GM12878 (cell line): ENCODE data around the gene NR2F6. TPM values are rescaled to one million over a fixed set of nuclear protein-coding genes. Genes with fewer than 3 reads are reported as not detected.

Experiments
- ATAC-seq: fragments of 200-7000 bp; cut with Tn5 transposase; 3 replicates; pipeline ENCODE4 v1.9.1; 2020; ENCODE audit warnings: mild to moderate bottlenecking, moderate library complexity
- BruUV-seq: library from RNA; stranded (reverse); fragments of 400-500 nt; replicated peaks from 2 replicates; lab custom pipeline; 2021; lab: Mats Ljungman, UMichigan
- CTCF ChIA-PET: fragments of 300-600 bp; sonication (Branson Sonifier 250); formaldehyde crosslinking; extraction: SDS; loops from one replicate; lab custom pipeline; 2021; ENCODE audit warnings: inconsistent platforms; lab: Yijun Ruan, JAX
- POLR2A ChIA-PET: fragments of 350-600 bp; formaldehyde crosslinking; extraction: SDS; loops from one replicate; lab custom pipeline; 2021; ENCODE audit warnings: inconsistent platforms; lab: Charles Lee
- RAD21 ChIA-PET: fragments of 300-600 bp; sonication (Branson Sonifier 250); formaldehyde crosslinking; loops from one replicate; lab custom pipeline; 2023; ENCODE audit warnings: antibody characterized with exemption; ENCODE audit not compliant: unreplicated experiment; lab: Charles Lee
- SMC1A ChIA-PET: fragments of 300-600 bp; sonication (Branson Sonifier 250); formaldehyde crosslinking; loops from one replicate; lab custom pipeline; 2023; ENCODE audit not compliant: unreplicated experiment, uncharacterized antibody; lab: Charles Lee
- DNase-seq: peaks from one replicate; pipeline ENCODE4 v3.0.0-alpha.2; 2011; ENCODE audit warnings: low read depth, low spot score
- FAIRE-seq: peaks from 3 replicates; lab custom pipeline; 2011; peaks lifted over from hg19 to GRCh38; lab: Jason Lieb, UNC
- H2AFZ ChIP-seq: 2 replicates; pipeline ENCODE4 v1.6.0; 2011; ENCODE audit warnings: low read depth, low read length, control low read depth; ENCODE audit not compliant: control insufficient read depth
- H3K27ac ChIP-seq: 2 replicates; pipeline ENCODE4 v1.5.1; 2011; ENCODE audit warnings: control low read depth; ENCODE audit not compliant: control insufficient read depth, insufficient read depth
- H3K27me3 ChIP-seq, 2 experiments: replicated peaks in 1 of 2; 2 replicates each; pipeline versions ENCODE4 v1.6.0 to v1.6.1; 2011; ENCODE audit warnings: low read length in 1 of 2; ENCODE audit not compliant: control insufficient read depth in 2 of 2, insufficient read depth in 2 of 2
- H3K36me3 ChIP-seq, 2 experiments: 2 replicates each; pipeline ENCODE4 v1.5.1; 2011; ENCODE audit warnings: low read length in 1 of 2; ENCODE audit not compliant: control insufficient read depth in 2 of 2, insufficient read depth in 2 of 2
- H3K4me1 ChIP-seq: 2 replicates; pipeline ENCODE4 v1.6.1; 2011; ENCODE audit warnings: mild to moderate bottlenecking, low read length, moderate library complexity, mixed read lengths; ENCODE audit not compliant: control insufficient read depth, insufficient read depth
- H3K4me2 ChIP-seq: 2 replicates; pipeline ENCODE4 v1.6.0; 2011; ENCODE audit warnings: control low read depth; ENCODE audit not compliant: control insufficient read depth, insufficient read depth
- H3K4me3 ChIP-seq: fragments of 200-600 bp; sonication (generic); 2 replicates; pipeline ENCODE4 v1.5.1; 2016
- H3K79me2 ChIP-seq: 2 replicates; pipeline ENCODE4 v1.6.0; 2011; ENCODE audit warnings: low read length; ENCODE audit not compliant: control insufficient read depth, insufficient read depth
- H3K9ac ChIP-seq: 2 replicates; pipeline ENCODE4 v1.8.0; 2011; ENCODE audit warnings: low read length, control low read depth, mixed read lengths; ENCODE audit not compliant: control insufficient read depth, insufficient read depth
- H3K9me3 ChIP-seq: replicated peaks from 3 replicates; pipeline ENCODE4 v1.5.1; 2011; ENCODE audit warnings: mild to moderate bottlenecking, low read length; ENCODE audit not compliant: control insufficient read depth, insufficient read depth
- H4K20me1 ChIP-seq: 2 replicates; pipeline ENCODE4 v1.6.0; 2011; ENCODE audit not compliant: control insufficient read depth, insufficient read depth
- BCL11A ChIP-seq: IDR thresholded peaks from 2 replicates; pipeline ENCODE4 v1.6.1; 2011; ENCODE audit warnings: low read depth, low read length
- CBX3 ChIP-seq: fragments of 200-600 bp; sonication (generic); IDR thresholded peaks from 2 replicates; pipeline ENCODE4 v1.6.1; 2016; ENCODE audit warnings: low read depth, borderline replicate concordance
- EED ChIP-seq: sonication (generic); IDR thresholded peaks from 2 replicates; pipeline ENCODE4 v1.6.1; 2016; ENCODE audit warnings: antibody characterized with exemption, low read depth
- ETV6 ChIP-seq, 2 experiments: fragments of 450-650 bp in 1 of 2; IDR thresholded peaks in 1 of 2; conservative IDR thresholded peaks in 1 of 2; 2 replicates each; pipeline ENCODE4 v1.6.1; 2014; ENCODE audit warnings: antibody characterized with exemption in 1 of 2, borderline replicate concordance in 1 of 2, low read depth in 1 of 2, mild to moderate bottlenecking in 1 of 2, moderate library complexity in 1 of 2
- HDAC2 ChIP-seq: fragments of 200-600 bp; sonication (generic); IDR thresholded peaks from 2 replicates; pipeline ENCODE4 v1.6.1; 2017
- POLR2A ChIP-seq: IDR thresholded peaks from 2 replicates; pipeline ENCODE4 v1.6.1; 2011; ENCODE audit warnings: low read depth, mild to moderate bottlenecking, low read length
- SIN3A ChIP-seq: IDR thresholded peaks from 2 replicates; pipeline ENCODE4 v1.6.1; 2012; ENCODE audit warnings: low read depth, low read length, improper control_type of control experiment
- SKIL ChIP-seq: fragments of 450-650 bp; IDR thresholded peaks from 2 replicates; pipeline ENCODE4 v1.6.1; 2017; ENCODE audit warnings: mild to moderate bottlenecking, low read depth, inconsistent platforms; ENCODE audit not compliant: poor library complexity, severe bottlenecking
- SMAD1 ChIP-seq: fragments of 450-650 bp; IDR thresholded peaks from 2 replicates; pipeline ENCODE4 v1.6.1; 2018; ENCODE audit warnings: mild to moderate bottlenecking, low read depth; ENCODE audit not compliant: partially characterized antibody
- SMARCA5 ChIP-seq: fragments of 450-650 bp; IDR thresholded peaks from 2 replicates; pipeline ENCODE4 v1.6.1; 2017; ENCODE audit warnings: mild to moderate bottlenecking
- SP1 ChIP-seq: IDR thresholded peaks from one replicate; pipeline ENCODE4 v1.6.1; 2011; ENCODE audit warnings: low read depth, low read length
- YY1 ChIP-seq: IDR thresholded peaks from 2 replicates; pipeline ENCODE4 v1.6.1; 2011; ENCODE audit warnings: low read depth, mild to moderate bottlenecking, low read length
- ZZZ3 ChIP-seq: IDR thresholded peaks from 2 replicates; pipeline ENCODE4 v1.6.1; 2011; ENCODE audit warnings: low read depth; ENCODE audit not compliant: control insufficient read depth, insufficient read length
- WGBS: methylation state at CpG from one replicate; pipeline ENCODE4 v1.1.6; 2016; ENCODE audit warnings: low lambda C conversion rate; ENCODE audit not compliant: insufficient replicate concordance, insufficient coverage; ENCODE audit errors: missing lambda C conversion rate; 5-methylcytosine and 5-hydroxymethylcytosine counted together
- in situ Hi-C: fragments of 300-500 bp; cut with MboI; formaldehyde crosslinking; loops from 9 replicates; pipeline ENCODE4 v1.14.3; 2018; ENCODE audit warnings: mixed read lengths
- intact Hi-C: fragments of 100-400 bp; cut with micrococcal nuclease; formaldehyde crosslinking; loops from one replicate; pipeline ENCODE4 v1.14.2; 2022; ENCODE audit not compliant: unreplicated experiment
- polyA plus RNA-seq, 11 experiments: library from polyadenylated mRNA; depleted of rRNA in 4 of 11; unstranded in 6 of 11; stranded (reverse) in 5 of 11; fragments of >200 nt; fragmentation: Nextera tagmentation in 4 of 11; fragmentation: Illumina TruSeq in 1 of 11; extraction: Ambion mirVana in 4 of 11; extraction: Trizol in 1 of 11; gene quantifications; 1 replicate in 1 of 11; 2 replicates in 10 of 11; pipeline versions ENCODE4 v1.2.1 to v1.2.3, GENCODE V29; 2011 to 2016; ENCODE audit warnings: inconsistent platforms in 2 of 11, missing spikeins in 2 of 11, low read depth in 1 of 11
- total RNA-seq, 4 experiments: library from RNA; depleted of rRNA in 3 of 4; stranded (reverse); fragments of >200 nt in 3 of 4; fragmentation: Illumina TruSeq in 1 of 4; extraction: Trizol in 1 of 4; gene quantifications; 2 replicates each; pipeline versions ENCODE4 v1.2.1 to v1.2.3, GENCODE V29; 2013 to 2021
- TF ChIP-seq, protein P1 (sequence below): fragments of 450-650 bp; IDR thresholded peaks from 2 replicates; pipeline ENCODE4 v1.6.1; 2016; ENCODE audit warnings: mild to moderate bottlenecking

NR2F6 gene
- total and polyA plus RNA-seq, 10 of the 15 experiments (the other 5 are each of a cell fraction or from before 2014, with no cell fraction given), result 0.18 to 15.5 (median 6.1) TPM

DNA sequence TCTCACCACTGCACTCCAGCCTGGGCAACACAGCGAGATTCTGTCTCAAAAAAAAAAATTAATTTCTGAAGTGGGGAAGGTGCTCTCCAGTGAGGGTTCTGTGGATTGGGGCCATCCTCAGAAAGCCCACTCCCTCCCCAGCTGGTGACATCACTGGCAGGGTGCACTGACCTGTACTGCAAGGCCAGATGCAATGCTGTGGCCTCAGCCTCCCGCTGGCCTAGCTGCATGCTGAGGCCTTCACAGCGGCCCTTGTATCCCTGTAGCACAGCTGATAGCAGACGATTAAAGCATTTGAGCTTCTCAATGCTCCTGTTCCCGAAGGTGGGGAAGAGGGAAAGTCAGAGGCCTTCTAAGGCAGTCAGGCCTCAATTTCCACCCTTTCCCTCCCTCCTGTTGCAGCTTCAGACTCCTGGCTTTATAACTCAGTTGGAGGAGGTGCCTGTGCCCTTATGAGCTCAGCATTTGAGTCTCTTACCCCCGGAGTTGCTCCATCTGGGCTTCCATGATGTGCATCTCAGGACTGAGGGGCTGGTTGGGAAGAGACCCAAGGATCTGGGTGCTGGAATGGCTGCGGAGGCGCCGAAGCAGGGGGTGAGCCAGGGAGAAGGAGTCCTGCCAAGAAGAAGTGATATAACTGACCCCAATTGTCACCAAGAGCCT lies 13.5 kb upstream of the NR2F6 start (continued):
- TF ChIP-seq SKIL (no peak), POLR2A (no peak), SMAD1 (no peak), YY1 (no peak)

GRCh38 chr19:17256130-17256529 lies 10.4 kb upstream of the NR2F6 start:
- H3K9ac ChIP-seq, result no peak overlapping the region
- H2AFZ ChIP-seq, result no peak overlapping the region
- no peaks in the 10 kb centered on the region for H3K27me3 ChIP-seq
- H3K9me3 ChIP-seq, result no peaks in the 10 kb centered on the region; the same call in 2 of the 3 replicates
- intact Hi-C loops, result no loop called here
- in situ Hi-C loops, result no loop called here
- 14% methylated on average over 3 of the region's 3 CpGs for WGBS
- TF ChIP-seq BCL11A (no peak), CBX3 (no peak), ZZZ3 (no peak), SKIL (no peak), POLR2A (no peak), SMARCA5 (no peak), EED (no peak), HDAC2 (no peak), SIN3A (no peak), SP1 (no peak), ETV6 (conservative IDR thresholded peaks at IDR 0.05 in 1 of 2, IDR thresholded peaks at IDR 0.05 in 1 of 2; ENCODE audit: borderline replicate concordance in 1 of 2, low read depth in 1 of 2) (no peak)
- TF ChIP-seq, protein P1, sequence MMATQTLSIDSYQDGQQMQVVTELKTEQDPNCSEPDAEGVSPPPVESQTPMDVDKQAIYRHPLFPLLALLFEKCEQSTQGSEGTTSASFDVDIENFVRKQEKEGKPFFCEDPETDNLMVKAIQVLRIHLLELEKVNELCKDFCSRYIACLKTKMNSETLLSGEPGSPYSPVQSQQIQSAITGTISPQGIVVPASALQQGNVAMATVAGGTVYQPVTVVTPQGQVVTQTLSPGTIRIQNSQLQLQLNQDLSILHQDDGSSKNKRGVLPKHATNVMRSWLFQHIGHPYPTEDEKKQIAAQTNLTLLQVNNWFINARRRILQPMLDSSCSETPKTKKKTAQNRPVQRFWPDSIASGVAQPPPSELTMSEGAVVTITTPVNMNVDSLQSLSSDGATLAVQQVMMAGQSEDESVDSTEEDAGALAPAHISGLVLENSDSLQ, result no peak
- TF ChIP-seq, all 136 proteins: peak for 0
- H3K4me3 ChIP-seq, result no peak overlapping the region
- no peak overlapping the region for H3K27ac ChIP-seq
- ChIA-PET CTCF (interaction anchor here (0.5 to 2.7 kb wide), 5 partner anchors 8 to 37 kb away, joined by 3 to 14 read pairs (median 5); partner anchors contain the start of genes BABAM1 and USHBP1), RAD21 (interaction anchor here (1.7 kb wide), 1 partner anchor 11 kb away, joined by 7 read pairs; the partner anchor contains the start of gene BABAM1), POLR2A (interaction anchor here (0.6 to 1.6 kb wide), 4 partner anchors 10 to 188 kb away, joined by 3 to 4 read pairs (median 3); no protein-coding TSS in a partner anchor), SMC1A (no interaction called here)
- no peaks in the 10 kb centered on the region for H3K79me2 ChIP-seq
- no peak overlapping the region for H3K4me2 ChIP-seq
- FAIRE-seq (no peak), ATAC-seq (no peak), DNase-seq (no peak)
- no TSS peak for BruUV-seq
- H3K4me1 ChIP-seq, result peaks cover 2% of the 10 kb centered on the region; the same call in 1 of the 2 replicates
- H4K20me1 ChIP-seq, result no peaks in the 10 kb centered on the region
- H3K36me3 ChIP-seq, result no peaks in the 10 kb centered on the region
